ENCODE results near the gene RGS14.
A peak's percentile ranks its signal among the peaks of the same experiment; 100 is the strongest.

RGS14 gene

GRCh38 chr5:177382423-177383029 is 24.8 kb downstream of the RGS14 start:
- DNase-seq (ENCODE audit: low spot score): peak; percentile 60

- DNase-seq (ENCODE audit: low spot score): no peak
These were observed 25.5 kb downstream of the RGS14 start for GRCh38 chr5:177383181-177383580.

DNA sequence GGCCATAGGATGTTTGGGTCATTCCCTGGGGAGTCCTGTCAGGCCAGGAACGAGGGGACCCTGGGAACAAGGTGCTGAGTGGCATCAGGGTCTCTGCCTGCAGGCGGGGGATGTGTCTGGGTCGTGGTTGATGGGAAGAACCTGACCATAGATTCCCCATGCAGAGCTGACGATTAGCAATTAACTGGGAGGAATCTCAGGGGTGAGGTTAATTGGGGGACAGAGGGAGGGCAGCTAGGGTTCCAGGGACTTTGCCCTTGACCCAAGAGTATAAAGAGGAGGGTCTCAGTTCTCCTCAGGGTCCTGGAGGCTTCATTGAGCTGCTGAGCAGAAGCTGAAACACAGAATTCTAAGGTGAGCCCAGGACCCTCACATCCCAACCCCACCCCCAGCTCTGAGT is 26.4 kb downstream of the RGS14 start, which contains the start of gene SLC34A1:
TSS of gene SLC34A1 (plus strand) at position 301 of the 400 bp plus-strand sequence. CDS start 1,308 bp downstream, outside the sequence.
- no peak for DNase-seq (ENCODE audit: low spot score)

DNA sequence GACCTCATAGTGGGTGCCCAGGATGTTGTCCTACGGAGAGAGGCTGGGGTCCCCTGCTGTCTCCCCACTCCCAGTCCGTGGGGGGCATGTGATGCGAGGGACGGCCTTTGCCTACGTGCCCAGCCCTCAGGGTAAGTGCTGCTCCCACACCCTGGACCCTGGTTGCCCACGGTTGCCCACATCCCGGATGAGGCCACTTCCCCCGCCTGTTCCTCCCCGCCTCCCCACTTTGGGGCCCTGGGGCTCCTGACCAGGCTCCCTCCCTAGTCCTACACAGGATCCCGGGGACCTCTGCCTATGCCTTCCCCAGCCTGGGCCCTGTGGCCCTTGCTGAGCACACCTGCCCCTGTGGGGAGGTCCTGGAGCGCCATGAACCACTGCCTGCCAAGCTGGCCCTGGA is 28.0 kb downstream of the RGS14 start:
- DNase-seq (ENCODE audit: low spot score): no peak

DNA sequence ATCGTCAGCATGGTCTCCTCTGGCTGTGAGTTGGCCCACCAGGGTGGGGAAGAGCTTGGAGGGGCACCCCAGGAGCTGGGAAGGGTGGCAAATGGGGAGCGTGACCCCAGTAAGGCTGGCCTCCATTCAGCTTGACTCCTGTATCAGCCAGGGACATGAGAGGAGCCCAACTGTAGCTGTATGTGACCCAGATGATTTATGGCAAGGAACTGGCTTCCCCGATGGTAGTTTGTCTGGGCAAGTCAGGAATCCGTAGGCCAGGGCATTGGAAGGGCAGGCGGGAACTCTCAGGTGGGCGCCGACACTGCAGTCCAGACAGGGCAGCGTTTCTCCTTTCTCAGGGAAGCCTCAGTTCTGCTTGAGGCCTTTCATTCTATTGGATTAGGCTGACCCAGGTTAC is 28.8 kb downstream of the RGS14 start:
- DNase-seq (ENCODE audit: low spot score): no peak

DNA sequence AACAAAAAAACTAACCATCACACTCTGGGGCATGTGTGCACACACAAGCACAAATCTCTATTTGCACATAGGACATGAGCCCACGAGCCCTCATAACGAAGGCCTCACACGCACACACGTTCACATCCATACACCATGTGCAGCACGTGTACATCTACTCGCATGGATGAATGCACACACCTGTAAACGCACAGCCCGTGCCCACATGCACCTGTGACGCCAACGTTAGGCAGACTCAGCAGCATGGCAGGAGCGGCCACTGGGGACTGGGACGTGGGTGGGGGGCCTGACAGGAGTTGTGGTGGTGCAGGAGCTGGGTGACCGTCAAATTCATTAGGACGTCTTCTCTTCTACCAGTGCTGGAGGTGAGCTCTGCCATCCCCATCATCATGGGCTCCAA is 29.7 kb downstream of the RGS14 start:
- no peak for DNase-seq (ENCODE audit: low spot score)

- DNase-seq (ENCODE audit: low spot score): no peak
These were observed 30.9 kb downstream of the RGS14 start for GRCh38 chr5:177388521-177389052.

GRCh38 chr5:177389241-177390169 is 31.8 kb downstream of the RGS14 start:
- no peak for DNase-seq (ENCODE audit: low spot score)

DNA sequence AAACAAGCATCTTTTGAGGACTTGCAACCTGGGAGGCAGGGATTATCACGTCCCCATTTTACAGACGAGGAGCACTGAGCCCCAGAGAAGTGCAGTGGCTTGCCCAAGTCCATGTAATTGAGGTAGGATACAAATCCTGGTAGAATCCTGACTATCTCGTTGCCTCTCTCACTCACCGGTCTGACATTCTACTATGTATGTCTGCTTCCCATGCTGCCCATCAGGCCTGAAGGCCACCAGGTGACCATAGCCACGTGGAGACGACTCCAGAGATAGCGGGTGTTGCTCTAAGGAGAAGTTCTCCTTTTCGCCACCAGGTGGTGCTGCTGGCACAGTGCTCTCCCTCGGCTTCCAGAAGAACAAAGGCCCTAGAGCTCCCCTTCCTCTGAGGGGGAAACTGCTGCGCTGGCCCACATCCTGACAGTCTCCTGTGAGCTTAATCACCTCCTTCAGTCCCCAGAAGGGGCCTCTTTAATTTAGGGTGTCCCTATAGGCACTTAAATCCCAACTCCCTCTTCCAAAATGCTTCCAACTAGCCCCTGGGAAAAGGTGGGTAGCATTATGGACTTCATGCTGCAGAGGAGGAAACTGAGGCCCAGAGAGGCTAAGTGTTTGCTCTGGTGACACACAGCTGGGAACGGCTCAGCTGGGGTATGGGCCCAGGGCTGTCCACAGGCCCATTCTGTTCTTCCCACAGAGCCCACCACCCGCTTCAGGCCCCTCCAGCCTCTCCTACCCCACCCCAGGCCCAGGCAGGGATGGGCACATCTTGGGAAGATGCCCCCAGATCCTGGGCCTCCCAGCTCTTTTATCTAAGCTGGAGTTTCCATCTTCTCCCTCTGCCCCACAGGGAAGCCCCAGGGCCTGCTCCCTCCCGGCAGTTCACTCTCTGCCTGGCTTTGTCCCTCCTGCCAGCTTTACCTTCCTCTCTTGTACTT is 32.9 kb downstream of the RGS14 start:
- DNase-seq (ENCODE audit: low spot score): peak; percentile 87

GRCh38 chr5:177392765-177393164 is 35.0 kb downstream of the RGS14 start:
- no peak for DNase-seq (ENCODE audit: low spot score)

DNA sequence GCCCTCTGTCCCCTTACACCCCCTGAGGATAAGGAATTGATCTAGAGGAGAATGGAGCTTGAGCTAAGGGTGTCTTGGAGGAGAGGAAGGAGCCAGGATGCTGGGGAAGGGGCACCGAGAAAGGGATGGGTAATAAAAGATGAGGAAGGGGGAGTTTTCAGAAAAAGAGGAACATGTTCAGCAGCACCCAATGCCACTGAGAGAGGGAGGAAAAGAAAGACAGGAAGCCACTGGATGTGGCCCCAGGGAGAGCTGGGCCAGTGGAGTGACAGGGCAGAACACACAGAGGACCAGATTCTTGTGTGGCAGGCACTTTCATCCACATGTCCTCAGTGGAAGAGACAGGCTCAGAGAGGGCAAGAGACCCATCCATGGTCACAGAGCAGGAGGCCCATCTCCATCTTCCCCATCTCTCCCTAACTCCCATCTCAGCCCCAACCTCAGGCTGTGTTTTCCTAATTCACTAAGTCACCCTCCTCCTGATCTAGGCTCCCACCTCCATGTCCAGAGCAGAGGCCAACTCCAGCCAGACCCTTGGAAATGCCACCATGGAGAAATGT is 35.6 kb downstream of the RGS14 start:
- DNase-seq (ENCODE audit: low spot score): no peak

- DNase-seq (ENCODE audit: low spot score): no peak
These were observed 36.3 kb downstream of the RGS14 start for GRCh38 chr5:177393990-177394389.

DNA sequence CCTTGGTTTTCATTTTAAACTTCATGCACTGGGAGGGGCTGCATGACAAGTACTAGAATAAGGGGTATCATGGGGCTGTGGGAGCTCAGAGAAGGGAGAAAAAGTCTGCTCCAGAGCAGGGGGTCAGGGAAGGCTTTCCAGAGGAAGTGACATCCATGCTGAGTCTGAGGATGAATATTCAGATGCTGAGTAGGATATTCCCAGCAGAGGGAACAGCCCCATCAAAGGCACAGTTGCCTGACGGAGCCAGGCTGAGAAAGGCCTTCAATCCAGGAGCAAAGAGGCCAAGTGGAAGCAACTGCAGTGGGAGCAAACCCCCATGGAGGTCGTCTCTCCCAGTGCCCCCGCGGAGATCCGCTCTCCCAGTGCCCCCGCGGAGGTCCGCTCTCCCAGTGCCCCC is 38.4 kb downstream of the RGS14 start:
- DNase-seq (ENCODE audit: low spot score): no peak

GRCh38 chr5:177396807-177397206 is 39.1 kb downstream of the RGS14 start:
- no peak for DNase-seq (ENCODE audit: low spot score)

DNA sequence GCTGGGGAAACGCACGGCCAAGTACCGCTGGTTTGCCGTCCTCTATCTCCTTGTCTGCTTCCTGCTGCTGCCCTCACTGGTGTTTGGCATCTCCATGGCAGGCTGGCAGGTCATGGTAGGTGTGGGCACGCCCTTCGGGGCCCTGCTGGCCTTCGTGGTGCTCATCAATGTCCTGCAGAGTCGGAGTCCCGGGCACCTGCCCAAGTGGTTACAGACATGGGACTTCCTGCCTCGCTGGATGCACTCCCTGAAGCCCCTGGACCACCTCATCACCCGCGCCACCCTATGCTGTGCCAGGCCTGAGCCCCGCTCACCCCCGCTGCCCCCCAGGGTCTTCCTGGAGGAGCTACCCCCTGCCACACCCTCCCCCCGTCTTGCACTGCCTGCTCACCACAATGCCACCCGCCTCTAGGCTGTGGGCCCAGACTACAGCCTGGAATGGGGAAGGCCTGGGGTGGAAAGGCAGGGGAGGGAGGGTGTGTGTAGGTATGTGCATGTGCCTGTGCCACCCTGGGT is 40.2 kb downstream of the RGS14 start:
- no peak for DNase-seq (ENCODE audit: low spot score)

DNA sequence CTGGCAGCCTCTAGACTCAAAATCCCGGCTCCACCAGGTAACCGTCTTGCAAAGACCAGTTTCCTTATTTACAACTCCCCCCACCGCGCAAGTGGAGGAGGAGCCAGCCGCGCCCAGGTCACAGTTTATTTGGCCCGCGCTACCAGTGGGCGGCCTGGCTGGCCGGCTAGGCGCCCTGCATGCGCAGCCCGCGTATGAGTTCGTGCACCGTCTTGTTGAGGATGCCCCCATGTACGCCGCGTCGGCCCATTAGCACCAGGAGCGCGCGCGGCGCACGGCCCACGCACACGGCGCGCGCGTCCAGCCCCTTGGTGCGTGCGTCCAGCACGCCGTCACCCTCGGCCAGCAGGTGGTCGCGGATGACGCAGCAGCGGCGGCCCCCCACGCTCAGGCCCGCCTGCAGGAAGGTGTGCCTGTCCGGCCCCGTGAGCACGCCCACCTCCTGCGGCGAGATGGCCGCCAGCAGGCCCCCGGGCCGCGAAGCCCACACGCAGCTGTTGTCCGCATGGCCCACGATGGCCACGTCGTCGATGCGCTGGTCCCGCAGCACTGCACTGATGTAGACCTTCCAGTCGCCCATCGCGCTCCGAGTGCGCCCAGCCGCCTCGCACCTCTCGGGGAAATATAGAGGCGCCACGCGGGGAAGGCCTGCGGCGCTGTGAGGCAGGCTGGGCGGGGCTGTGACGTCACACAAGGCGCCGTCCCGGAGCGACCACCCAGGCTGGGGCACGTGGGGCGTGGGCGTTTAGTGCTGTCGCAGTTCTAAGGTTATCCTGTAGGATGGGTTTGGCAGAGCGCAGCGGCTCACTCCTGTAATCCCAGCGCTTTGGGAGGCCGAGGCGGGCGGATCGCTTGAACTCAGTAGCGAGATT is 42.5 kb downstream of the RGS14 start, which contains the start of gene PFN3:
TSS of gene PFN3 (minus strand) at position 665 of the 872 bp plus-strand sequence. CDS start at position 580, 85 bp downstream.
- no peak for DNase-seq (ENCODE audit: low spot score)

DNA sequence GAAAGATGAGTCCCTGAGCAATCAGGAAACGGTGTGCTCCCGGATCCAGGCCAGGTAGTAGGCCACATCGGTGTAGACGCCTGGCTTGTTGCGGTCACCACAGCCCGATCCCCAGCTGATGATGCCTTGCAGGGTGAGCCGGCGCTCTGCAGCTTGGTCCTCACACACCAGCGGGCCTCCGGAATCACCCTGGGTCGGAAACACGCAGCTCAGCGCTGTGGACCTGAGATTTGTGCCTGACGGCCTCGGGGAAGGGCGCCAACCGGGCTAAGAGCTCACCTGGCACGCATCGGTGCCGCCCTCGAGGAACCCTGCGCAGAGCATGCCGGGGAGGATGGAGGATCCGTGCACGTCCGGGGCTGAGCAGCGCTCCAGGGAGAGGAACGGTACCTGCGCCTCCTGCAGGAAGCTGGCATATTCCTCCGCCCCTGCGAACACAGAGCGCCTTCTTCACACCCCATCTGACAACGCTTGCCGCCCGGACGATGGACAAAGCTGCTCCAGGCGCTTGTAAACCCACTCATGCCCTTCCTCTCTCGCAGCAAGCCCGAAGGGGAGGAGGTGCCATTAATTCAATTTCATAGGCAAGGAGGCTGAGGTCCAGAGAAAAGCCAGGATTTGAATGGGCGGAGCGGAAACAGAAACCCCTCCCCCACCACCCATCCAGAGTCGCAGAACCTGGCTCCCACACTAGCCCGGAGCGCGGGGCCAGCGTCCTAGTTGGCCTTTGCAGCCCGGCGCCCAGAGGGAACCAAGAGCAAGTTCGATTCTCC is 44.7 kb downstream of the RGS14 start:
- DNase-seq (ENCODE audit: low spot score): no peak

GRCh38 chr5:177403102-177403791 is 45.5 kb downstream of the RGS14 start:
- DNase-seq (ENCODE audit: low spot score): no peak

All from Ammon's horn (tissue), 1 donor.